KBM-7 (cell line): ENCODE data around the gene RSBN1L.
"Not testable (repeated sequence)": the region's sequence is repeated elsewhere in the genome, so short reads cannot be mapped to it uniquely, and the experiment has no call there.

Experiments used
- DNase-seq: peaks from one replicate; pipeline ENCODE4 v3.0.0-alpha.2; 2015
- in situ Hi-C: fragments of 300-500 bp; cut with MboI; formaldehyde crosslinking; loops from 2 replicates; pipeline ENCODE4 v1.14.3; 2020; ENCODE audit warnings: low sequenced_read_pairs, low pct_unique_long_range_greater_than_20kb, mixed read lengths

Gene RSBN1L

GRCh38 chr7:77716804-77717203 lies 20.5 kb downstream of the RSBN1L start:
- no peak for DNase-seq
- in situ Hi-C loops = no loop called here

GRCh38 chr7:77717566-77717965 lies 21.3 kb downstream of the RSBN1L start:
- in situ Hi-C loops, DNase-seq: not testable (repeated sequence)

- DNase-seq = no peak
Measured at GRCh38 chr7:77727527-77727926, 31.3 kb downstream of the RSBN1L start.

GRCh38 chr7:77727936-77728701 lies 31.9 kb downstream of the RSBN1L start:
- in situ Hi-C loops = no loop called here
- peak; percentile 9 for DNase-seq

More at GRCh38 chr7:77727527-77727926, 31.3 kb downstream of the RSBN1L start:
- in situ Hi-C loops = no loop called here

- no peak for DNase-seq
- in situ Hi-C loops = no loop called here
Measured at GRCh38 chr7:77729574-77730348, 33.5 kb downstream of the RSBN1L start.

GRCh38 chr7:77731716-77732115 lies 35.5 kb downstream of the RSBN1L start:
- in situ Hi-C loops = no loop called here
- no peak for DNase-seq

- no peak for DNase-seq
- in situ Hi-C loops = no loop called here
Measured at GRCh38 chr7:77734659-77735421, 38.6 kb downstream of the RSBN1L start.

GRCh38 chr7:77735457-77735856 lies 39.2 kb downstream of the RSBN1L start:
- in situ Hi-C loops = no loop called here
- no peak for DNase-seq

GRCh38 chr7:77736991-77737390 lies 40.7 kb downstream of the RSBN1L start:
- DNase-seq = no peak
- in situ Hi-C loops = no loop called here

- DNase-seq = no peak
- in situ Hi-C loops = no loop called here
Measured at GRCh38 chr7:77738382-77738781, 42.1 kb downstream of the RSBN1L start.

GRCh38 chr7:77738871-77739270 lies 42.6 kb downstream of the RSBN1L start:
- DNase-seq = no peak
- in situ Hi-C loops = no loop called here

GRCh38 chr7:77740257-77740656 lies 44.0 kb downstream of the RSBN1L start:
- no peak for DNase-seq
- in situ Hi-C loops = no loop called here

- in situ Hi-C loops = no loop called here
- no peak for DNase-seq
Measured at GRCh38 chr7:77743518-77743917, 47.3 kb downstream of the RSBN1L start.

- DNase-seq = no peak
- in situ Hi-C loops = no loop called here
Measured at GRCh38 chr7:77745746-77746145, 49.5 kb downstream of the RSBN1L start.

GRCh38 chr7:77746164-77746823 lies 50.0 kb downstream of the RSBN1L start:
- in situ Hi-C loops = no loop called here
- no peak for DNase-seq

- in situ Hi-C loops = no loop called here
- DNase-seq = no peak
Measured at GRCh38 chr7:77746824-77747165, 50.5 kb downstream of the RSBN1L start.

- in situ Hi-C loops = no loop called here
- no peak for DNase-seq
Measured at GRCh38 chr7:77747178-77747577, 50.9 kb downstream of the RSBN1L start.

- no peak for DNase-seq
- in situ Hi-C loops = no loop called here
Measured at GRCh38 chr7:77747718-77748117, 51.5 kb downstream of the RSBN1L start.

GRCh38 chr7:77752016-77752415 lies 55.8 kb downstream of the RSBN1L start:
- DNase-seq = peak; percentile 94
- in situ Hi-C loops = no loop called here
